ENCODE measurements around the gene CLEC2D.

DNA sequence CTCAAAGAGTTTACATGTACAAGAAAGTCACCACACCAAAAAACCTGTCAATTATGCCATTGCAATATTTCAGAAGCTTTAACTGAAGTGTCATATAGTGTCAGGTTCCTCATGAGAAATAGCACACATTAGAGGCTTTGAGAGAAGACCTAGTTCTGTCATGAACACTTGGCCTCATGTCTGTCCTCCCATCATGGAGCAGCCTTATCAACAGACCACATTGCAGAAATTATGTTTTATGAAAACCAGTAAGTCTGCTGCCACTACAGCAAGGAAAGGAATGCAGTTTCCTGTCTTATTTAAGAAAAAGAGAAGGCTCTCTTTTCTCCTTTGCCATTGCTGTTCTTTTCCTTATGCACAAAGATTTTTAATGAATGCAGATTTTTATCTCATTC lies 26.2 kb upstream of the CLEC2D start:
- TF ChIP-seq, protein P1, sequence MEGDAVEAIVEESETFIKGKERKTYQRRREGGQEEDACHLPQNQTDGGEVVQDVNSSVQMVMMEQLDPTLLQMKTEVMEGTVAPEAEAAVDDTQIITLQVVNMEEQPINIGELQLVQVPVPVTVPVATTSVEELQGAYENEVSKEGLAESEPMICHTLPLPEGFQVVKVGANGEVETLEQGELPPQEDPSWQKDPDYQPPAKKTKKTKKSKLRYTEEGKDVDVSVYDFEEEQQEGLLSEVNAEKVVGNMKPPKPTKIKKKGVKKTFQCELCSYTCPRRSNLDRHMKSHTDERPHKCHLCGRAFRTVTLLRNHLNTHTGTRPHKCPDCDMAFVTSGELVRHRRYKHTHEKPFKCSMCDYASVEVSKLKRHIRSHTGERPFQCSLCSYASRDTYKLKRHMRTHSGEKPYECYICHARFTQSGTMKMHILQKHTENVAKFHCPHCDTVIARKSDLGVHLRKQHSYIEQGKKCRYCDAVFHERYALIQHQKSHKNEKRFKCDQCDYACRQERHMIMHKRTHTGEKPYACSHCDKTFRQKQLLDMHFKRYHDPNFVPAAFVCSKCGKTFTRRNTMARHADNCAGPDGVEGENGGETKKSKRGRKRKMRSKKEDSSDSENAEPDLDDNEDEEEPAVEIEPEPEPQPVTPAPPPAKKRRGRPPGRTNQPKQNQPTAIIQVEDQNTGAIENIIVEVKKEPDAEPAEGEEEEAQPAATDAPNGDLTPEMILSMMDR (IDR thresholded peaks at IDR 0.05; ENCODE audit: low read depth, low read length, poor library complexity, severe bottlenecking), result no peak
- TF ChIP-seq EZH2phosphoT487 (IDR thresholded peaks at IDR 0.05; ENCODE audit: borderline replicate concordance, low read length), result no peak

Data from DOHH2 (cell line).